ENCODE data around the gene RUNX2. TPM values are rescaled to one million over a fixed set of nuclear protein-coding genes. Genes with fewer than 3 reads are reported as not detected.

Gene RUNX2
- total and polyA plus RNA-seq, 12 donors, result 0.20 to 3.0 (median 1.6) TPM

DNA sequence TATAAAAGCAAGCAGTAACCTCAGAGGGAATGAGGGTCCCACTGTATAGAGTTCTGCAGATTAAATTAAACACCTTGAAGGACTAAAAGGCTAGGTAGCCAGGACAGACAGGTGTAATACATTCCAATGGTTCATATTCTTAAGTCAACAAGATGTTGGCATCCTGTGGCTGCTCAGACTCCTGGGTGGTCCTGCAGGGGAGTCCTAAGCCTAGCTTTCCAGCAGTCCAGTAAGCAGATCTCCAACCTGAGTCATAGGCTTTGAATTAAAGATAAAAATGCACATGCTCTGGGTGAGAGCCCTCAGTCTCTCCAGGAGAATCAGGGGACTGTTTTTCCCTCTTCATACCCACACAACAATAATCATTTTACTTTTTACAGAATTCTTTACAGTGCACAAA lies 356.9 kb downstream of the RUNX2 start:
- Histone ChIP-seq H3K36me3 (no peaks in the 10 kb centered on the region), H3K9me3 (peaks cover 0 to 30% (median 8%) of the 10 kb centered on the region in 11 donors), H3K4me3 (no peak overlapping the region), H3K4me1 (no peaks in the 10 kb centered on the region), H3K27me3 (no peaks in the 10 kb centered on the region), H3K27ac (no peak overlapping the region)
- TF ChIP-seq, protein P1, sequence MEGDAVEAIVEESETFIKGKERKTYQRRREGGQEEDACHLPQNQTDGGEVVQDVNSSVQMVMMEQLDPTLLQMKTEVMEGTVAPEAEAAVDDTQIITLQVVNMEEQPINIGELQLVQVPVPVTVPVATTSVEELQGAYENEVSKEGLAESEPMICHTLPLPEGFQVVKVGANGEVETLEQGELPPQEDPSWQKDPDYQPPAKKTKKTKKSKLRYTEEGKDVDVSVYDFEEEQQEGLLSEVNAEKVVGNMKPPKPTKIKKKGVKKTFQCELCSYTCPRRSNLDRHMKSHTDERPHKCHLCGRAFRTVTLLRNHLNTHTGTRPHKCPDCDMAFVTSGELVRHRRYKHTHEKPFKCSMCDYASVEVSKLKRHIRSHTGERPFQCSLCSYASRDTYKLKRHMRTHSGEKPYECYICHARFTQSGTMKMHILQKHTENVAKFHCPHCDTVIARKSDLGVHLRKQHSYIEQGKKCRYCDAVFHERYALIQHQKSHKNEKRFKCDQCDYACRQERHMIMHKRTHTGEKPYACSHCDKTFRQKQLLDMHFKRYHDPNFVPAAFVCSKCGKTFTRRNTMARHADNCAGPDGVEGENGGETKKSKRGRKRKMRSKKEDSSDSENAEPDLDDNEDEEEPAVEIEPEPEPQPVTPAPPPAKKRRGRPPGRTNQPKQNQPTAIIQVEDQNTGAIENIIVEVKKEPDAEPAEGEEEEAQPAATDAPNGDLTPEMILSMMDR (IDR thresholded peaks at IDR 0.05), result no peak
- DNase-seq (no peak), ATAC-seq (no peak)
- intact Hi-C loops (cut with DNase I), result no loop called here

DNA sequence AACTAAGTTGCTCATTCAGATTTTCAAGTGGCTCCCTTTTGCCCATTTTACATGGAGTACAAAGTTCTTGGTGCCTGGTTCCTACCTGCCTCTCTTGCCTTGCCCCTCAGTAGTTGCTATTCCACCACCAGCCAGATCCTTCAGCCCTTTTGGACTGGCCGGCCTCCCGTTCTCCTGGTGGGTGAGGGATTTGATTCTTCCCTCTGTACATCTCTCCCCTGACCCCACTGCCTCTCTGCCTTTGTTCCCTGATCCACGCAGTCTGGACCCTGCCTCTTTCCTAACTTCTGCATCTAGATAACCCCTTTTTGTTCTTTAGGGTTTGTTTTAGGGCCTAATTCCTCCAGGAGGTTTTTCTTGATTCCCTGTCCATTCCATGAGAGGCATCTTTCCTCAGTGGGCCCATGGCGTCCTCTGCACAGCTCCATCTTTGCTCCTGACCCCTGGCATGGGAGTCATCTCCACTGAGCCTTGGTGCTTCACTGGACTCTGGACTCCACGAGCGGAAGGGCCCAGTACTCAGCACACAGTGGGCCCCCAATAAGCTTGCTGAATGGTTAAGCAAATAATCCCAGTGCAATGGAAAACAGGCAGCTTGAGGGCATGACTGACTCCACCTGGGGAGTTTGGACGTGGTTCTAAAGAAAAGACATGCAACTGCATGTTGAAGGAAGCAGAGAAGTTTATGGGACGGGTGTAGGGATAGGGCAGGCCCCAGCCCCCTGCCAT lies 358.9 kb downstream of the RUNX2 start:
- intact Hi-C loops (cut with DNase I), result no loop called here
- H3K9me3 ChIP-seq, result peaks cover 0 to 10% (median 5%) of the 10 kb centered on the region in 11 donors
- no peak for DNase-seq
- H3K4me1 ChIP-seq, result no peaks in the 10 kb centered on the region
- H3K27me3 ChIP-seq, result no peaks in the 10 kb centered on the region
- no peak overlapping the region for H3K27ac ChIP-seq
- WGBS, 2 donors, result 84 to 95% methylated on average over 8 of the region's 8 CpGs
- no peak for ATAC-seq
- TF ChIP-seq, protein P1 (IDR thresholded peaks at IDR 0.05), result no peak
- H3K36me3 ChIP-seq, result no peaks in the 10 kb centered on the region
- no peak overlapping the region for H3K4me3 ChIP-seq

DNA sequence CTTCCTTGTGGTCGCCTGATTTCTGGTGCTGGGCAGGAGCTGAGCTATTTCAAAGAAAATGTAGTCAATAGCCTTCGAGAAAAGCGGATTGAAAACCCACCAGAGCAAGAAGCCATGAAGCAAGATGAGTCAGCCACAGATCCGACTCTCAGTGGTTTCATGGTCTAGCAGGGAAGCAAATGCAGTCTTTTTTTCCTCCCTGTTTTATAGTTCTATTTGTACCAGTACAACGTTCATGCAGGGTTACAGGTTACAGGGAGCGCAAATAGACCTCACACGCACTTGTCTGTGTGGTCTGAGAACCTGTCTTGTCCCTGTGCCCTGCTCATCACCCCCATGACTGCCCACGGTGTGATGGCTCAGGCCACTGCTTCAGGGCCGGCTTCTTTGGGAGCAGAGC lies 359.4 kb downstream of the RUNX2 start:
- ATAC-seq, result no peak
- H3K9me3 ChIP-seq, result peaks cover 0 to 6% (median 0%) of the 10 kb centered on the region in 11 donors
- no peak for DNase-seq
- TF ChIP-seq, protein P1 (IDR thresholded peaks at IDR 0.05), result no peak
- H3K27me3 ChIP-seq, result no peaks in the 10 kb centered on the region
- H3K27ac ChIP-seq, result no peak overlapping the region
- intact Hi-C loops (cut with DNase I), result no loop called here
- no peak overlapping the region for H3K4me3 ChIP-seq
- WGBS, 2 donors, result 89 to 90% methylated on average over 9 of the region's 9 CpGs
- H3K36me3 ChIP-seq, result no peaks in the 10 kb centered on the region
- H3K4me1 ChIP-seq, result no peaks in the 10 kb centered on the region

DNA sequence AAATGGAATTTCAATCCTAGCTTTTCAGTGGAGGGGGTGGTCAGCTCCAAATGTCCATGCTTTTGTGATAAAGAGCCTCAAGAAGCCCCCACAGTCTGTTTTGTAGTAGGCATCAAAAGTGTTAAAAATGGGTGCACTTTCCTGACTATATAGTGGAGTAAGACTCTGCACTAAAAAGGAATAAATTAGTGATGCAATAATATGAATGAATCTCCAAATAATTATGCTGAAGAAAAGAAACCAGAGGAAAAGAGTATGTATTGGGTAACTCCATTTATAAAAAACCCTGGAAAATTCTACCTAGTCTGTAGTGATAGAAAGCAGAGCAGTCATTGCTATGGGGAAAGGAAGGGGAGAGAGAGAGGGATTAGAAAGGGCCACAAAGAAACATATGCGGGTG lies 360.1 kb downstream of the RUNX2 start:
- no peaks in the 10 kb centered on the region for H3K4me1 ChIP-seq
- peaks cover 0 to 6% (median 0%) of the 10 kb centered on the region in 11 donors for H3K9me3 ChIP-seq
- TF ChIP-seq, protein P1 (IDR thresholded peaks at IDR 0.05), result no peak
- WGBS, 2 donors, result 98 to 100% methylated on average over 1 of the region's 1 CpG
- intact Hi-C loops (cut with DNase I), result no loop called here
- no peak overlapping the region for H3K4me3 ChIP-seq
- no peaks in the 10 kb centered on the region for H3K36me3 ChIP-seq
- no peak for DNase-seq
- H3K27ac ChIP-seq, result no peak overlapping the region
- H3K27me3 ChIP-seq, result peaks cover 0 to 3% (median 0%) of the 10 kb centered on the region in 7 donors
- no peak for ATAC-seq
